ENCODE results near the gene SOCS1.

GRCh38 chr16:11263737-11264136 is 7.7 kb upstream of the SOCS1 start:
- no peak for TF ChIP-seq CTCF (IDR thresholded peaks at IDR 0.05)
- TF ChIP-seq EZH2 (IDR thresholded peaks at IDR 0.05): no peak

Measured in neural progenitor cell (in vitro differentiated cells).